ENCODE data around the gene CLEC7A. TPM values are rescaled to one million over a fixed set of nuclear protein-coding genes. Genes with fewer than 3 reads are reported as not detected.

Gene CLEC7A
- total RNA-seq, 1 experiment from 2014 or later: not detected

- Histone ChIP-seq H3K9ac (ENCODE audit: low read length) (no peak overlapping the region), H3K36me3 (ENCODE audit: control insufficient read depth in 1 of 2, insufficient read depth in 2 of 2, low read length in 2 of 2) (no peaks in the 10 kb centered on the region), H3K9me2 (ENCODE audit: insufficient read depth) (no peaks in the 10 kb centered on the region), H3K27me3 (ENCODE audit: insufficient read depth, low read length) (peaks cover 21% of the 10 kb centered on the region), H3K4me3 (replicated peaks in 1 of 2; ENCODE audit: low read depth in 1 of 2, low read length in 2 of 2) (no peak overlapping the region), H4K20me1 (ENCODE audit: insufficient read depth) (no peaks in the 10 kb centered on the region), H3K79me2 (ENCODE audit: insufficient read depth, low read length) (no peaks in the 10 kb centered on the region), H3K4me2 (ENCODE audit: low read length) (no peak overlapping the region), H2AFZ (ENCODE audit: low read depth, low read length, poor library complexity, severe bottlenecking) (no peak overlapping the region), H3K27ac (ENCODE audit: low read depth, low read length) (no peak overlapping the region), H3K9me3 (ENCODE audit: control insufficient read depth in 1 of 2, insufficient read depth in 1 of 2, low read depth in 1 of 2, low read length in 2 of 2) (no peaks in the 10 kb centered on the region), H3K4me1 (ENCODE audit: control insufficient read depth in 1 of 2, insufficient read depth in 2 of 2, low read length in 2 of 2) (no peaks in the 10 kb centered on the region)
- RAD21 ChIA-PET (ENCODE audit: low non-redundant PET in 1 of 2, low total read pairs in 2 of 2, uncharacterized antibody in 2 of 2, unreplicated experiment in 2 of 2): no interaction called here
- TF ChIP-seq SP1 (IDR thresholded peaks at IDR 0.05; ENCODE audit: low read depth): no peak
- no peak for TF ChIP-seq POLR2AphosphoS5 (IDR thresholded peaks at IDR 0.05; ENCODE audit: low read depth, low read length)
- TF ChIP-seq ZNF274 (IDR thresholded peaks at IDR 0.05; ENCODE audit: low read depth, low read length): no peak
- TF ChIP-seq CBX3 (IDR thresholded peaks at IDR 0.05; ENCODE audit: low read depth): no peak
- no peak for TF ChIP-seq ZBTB33 (IDR thresholded peaks at IDR 0.05; ENCODE audit: extremely low read depth, insufficient replicate concordance, low read length)
- TF ChIP-seq SIN3A (IDR thresholded peaks at IDR 0.05; ENCODE audit: low read depth): no peak
- no peak for TF ChIP-seq ELF1 (IDR thresholded peaks at IDR 0.05; ENCODE audit: borderline replicate concordance, low read depth)
- no peak for TF ChIP-seq CTCF (IDR thresholded peaks at IDR 0.05 in 2 of 3, conservative IDR thresholded peaks at IDR 0.05 in 1 of 3; ENCODE audit: borderline replicate concordance in 1 of 3, insufficient read depth in 1 of 3, low read depth in 2 of 3, low read length in 2 of 3)
- no peak for TF ChIP-seq EZH2 (IDR thresholded peaks at IDR 0.05)
- no peak for TF ChIP-seq REST (IDR thresholded peaks at IDR 0.05; ENCODE audit: low read depth)
- TF ChIP-seq ZFX (IDR thresholded peaks at IDR 0.05): no peak
- TF ChIP-seq RAD21 (IDR thresholded peaks at IDR 0.05; ENCODE audit: low read depth): no peak
- no peak for TF ChIP-seq TCF7L2 (IDR thresholded peaks at IDR 0.05; ENCODE audit: borderline replicate concordance, extremely low read depth, insufficient read depth, insufficient read length)
- TF ChIP-seq POLR2A (IDR thresholded peaks at IDR 0.05; ENCODE audit: borderline replicate concordance, extremely low read depth, insufficient read depth, insufficient read length): no peak
- no peak for TF ChIP-seq EZH2phosphoT487 (IDR thresholded peaks at IDR 0.05; ENCODE audit: borderline replicate concordance)
- TF ChIP-seq MAX (IDR thresholded peaks at IDR 0.05): no peak
- TF ChIP-seq JUND (IDR thresholded peaks at IDR 0.05): no peak
- no peak for TF ChIP-seq EGR1 (IDR thresholded peaks at IDR 0.05; ENCODE audit: low read depth)
- TF ChIP-seq YY1 (IDR thresholded peaks at IDR 0.05; ENCODE audit: extremely low read depth, insufficient replicate concordance, low read depth, low read length): no peak
- TF ChIP-seq ATF3 (IDR thresholded peaks at IDR 0.05): no peak
- POLR2A ChIA-PET: no interaction called here
- CTCF ChIA-PET: no interaction called here
- no peak for DNase-seq (ENCODE audit: low read depth, low spot score)
- no peak for ATAC-seq
- intact Hi-C loops (cut with micrococcal nuclease): no loop called here
- no TSS peak for BruUV-seq (replicated peaks)
These were observed 45.3 kb downstream of the CLEC7A start for GRCh38 chr12:10084733-10085132.
